B cell (primary cell): ENCODE results near the gene WDR26.

Experiments
- EZH2 ChIP-seq: IDR thresholded peaks from 2 replicates; pipeline ENCODE4 v1.6.1; 2012; ENCODE audit warnings: borderline replicate concordance, low read depth, mild to moderate bottlenecking, moderate library complexity, low read length; ENCODE audit not compliant: insufficient read depth, poor library complexity, severe bottlenecking
- TF ChIP-seq, protein P1 (sequence below): fragments of 200-600 bp; IDR thresholded peaks from one replicate; pipeline ENCODE4 v1.8.0; 2022; ENCODE audit warnings: antibody characterized with exemption, mild to moderate bottlenecking

DNA sequence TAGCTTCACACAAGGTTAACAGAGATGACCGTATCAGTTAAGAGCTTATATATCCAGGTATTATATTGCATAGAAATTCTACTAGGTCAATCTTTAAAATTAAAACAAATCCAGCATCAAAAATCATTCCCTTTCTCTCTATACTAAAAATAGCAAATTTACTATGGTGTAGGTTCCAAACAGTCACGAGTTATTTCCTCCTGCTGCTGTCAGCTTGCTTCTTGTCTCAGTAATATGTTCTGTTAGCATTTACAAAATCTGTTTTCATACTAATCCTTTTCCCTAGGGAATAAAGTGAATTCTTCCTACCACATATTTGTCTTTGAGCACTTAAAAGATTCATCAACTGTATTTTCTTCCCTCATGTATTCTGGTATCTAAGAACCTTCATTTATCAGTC lies 2.5 kb downstream of the WDR26 start:
- TF ChIP-seq, protein P1, sequence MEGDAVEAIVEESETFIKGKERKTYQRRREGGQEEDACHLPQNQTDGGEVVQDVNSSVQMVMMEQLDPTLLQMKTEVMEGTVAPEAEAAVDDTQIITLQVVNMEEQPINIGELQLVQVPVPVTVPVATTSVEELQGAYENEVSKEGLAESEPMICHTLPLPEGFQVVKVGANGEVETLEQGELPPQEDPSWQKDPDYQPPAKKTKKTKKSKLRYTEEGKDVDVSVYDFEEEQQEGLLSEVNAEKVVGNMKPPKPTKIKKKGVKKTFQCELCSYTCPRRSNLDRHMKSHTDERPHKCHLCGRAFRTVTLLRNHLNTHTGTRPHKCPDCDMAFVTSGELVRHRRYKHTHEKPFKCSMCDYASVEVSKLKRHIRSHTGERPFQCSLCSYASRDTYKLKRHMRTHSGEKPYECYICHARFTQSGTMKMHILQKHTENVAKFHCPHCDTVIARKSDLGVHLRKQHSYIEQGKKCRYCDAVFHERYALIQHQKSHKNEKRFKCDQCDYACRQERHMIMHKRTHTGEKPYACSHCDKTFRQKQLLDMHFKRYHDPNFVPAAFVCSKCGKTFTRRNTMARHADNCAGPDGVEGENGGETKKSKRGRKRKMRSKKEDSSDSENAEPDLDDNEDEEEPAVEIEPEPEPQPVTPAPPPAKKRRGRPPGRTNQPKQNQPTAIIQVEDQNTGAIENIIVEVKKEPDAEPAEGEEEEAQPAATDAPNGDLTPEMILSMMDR, result no peak
- no peak for TF ChIP-seq EZH2
